ENCODE data around the gene ELFN1.

ELFN1 gene

DNA sequence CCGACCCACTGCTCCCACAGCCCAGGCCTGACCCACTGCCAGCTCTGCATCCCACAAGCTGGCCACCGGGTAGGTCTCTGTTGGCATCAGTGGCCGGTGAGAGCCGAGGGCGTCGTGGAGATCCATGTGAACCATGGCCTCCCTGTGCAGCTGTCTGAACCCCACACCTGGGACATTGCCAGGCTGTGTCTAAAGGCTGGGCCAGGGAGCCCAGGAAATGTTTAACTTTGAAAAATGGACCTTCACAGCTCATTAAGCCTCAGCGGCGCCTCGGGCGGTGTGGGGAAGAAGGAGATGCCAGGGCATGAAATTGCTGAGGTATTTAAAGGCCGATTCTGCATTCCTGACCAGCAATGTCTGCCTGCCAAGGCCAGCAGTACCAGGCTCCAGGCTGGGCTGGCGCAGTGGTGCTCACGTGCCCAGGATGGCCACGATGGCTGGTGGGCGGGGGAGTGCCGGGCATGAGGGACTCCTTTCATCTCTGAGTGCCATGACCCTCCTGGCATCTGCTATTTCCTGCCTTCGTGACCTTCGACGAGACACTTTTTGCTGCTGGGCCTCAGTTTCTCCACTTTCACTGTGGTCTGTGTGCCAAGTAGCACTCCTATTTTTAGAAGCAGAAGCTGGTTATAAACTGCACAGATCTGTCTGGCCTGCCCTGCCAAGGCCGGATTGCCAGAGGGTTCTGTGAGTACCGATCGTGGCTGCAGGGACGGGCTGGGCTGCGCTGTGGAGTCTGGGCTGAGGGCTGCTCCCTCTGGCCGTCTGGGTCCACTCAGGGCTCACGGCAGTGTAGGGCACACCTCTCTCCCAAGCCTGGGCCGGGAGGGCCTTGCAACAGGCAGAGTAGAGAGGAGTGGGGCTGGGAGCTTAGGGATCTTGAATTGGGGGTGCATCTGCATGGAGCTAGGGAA, 21.8 kb downstream of the ELFN1 start:
- Histone ChIP-seq H3K9me3 (ENCODE audit: control insufficient read depth, insufficient read depth, low read length) (no peaks in the 10 kb centered on the region), H3K27me3 (ENCODE audit: control insufficient read depth, insufficient read depth, low read length) (no peaks in the 10 kb centered on the region), H3K36me3 (ENCODE audit: control insufficient read depth, insufficient read depth, low read length) (no peaks in the 10 kb centered on the region), H3K4me3 (ENCODE audit: low read depth, low read length) (no peak overlapping the region), H3K9ac (ENCODE audit: low read depth, low read length) (no peak overlapping the region), H3K27ac (ENCODE audit: low read depth, low read length) (no peak overlapping the region), H3K4me1 (ENCODE audit: control insufficient read depth, insufficient read depth, low read length) (no peaks in the 10 kb centered on the region)

DNA sequence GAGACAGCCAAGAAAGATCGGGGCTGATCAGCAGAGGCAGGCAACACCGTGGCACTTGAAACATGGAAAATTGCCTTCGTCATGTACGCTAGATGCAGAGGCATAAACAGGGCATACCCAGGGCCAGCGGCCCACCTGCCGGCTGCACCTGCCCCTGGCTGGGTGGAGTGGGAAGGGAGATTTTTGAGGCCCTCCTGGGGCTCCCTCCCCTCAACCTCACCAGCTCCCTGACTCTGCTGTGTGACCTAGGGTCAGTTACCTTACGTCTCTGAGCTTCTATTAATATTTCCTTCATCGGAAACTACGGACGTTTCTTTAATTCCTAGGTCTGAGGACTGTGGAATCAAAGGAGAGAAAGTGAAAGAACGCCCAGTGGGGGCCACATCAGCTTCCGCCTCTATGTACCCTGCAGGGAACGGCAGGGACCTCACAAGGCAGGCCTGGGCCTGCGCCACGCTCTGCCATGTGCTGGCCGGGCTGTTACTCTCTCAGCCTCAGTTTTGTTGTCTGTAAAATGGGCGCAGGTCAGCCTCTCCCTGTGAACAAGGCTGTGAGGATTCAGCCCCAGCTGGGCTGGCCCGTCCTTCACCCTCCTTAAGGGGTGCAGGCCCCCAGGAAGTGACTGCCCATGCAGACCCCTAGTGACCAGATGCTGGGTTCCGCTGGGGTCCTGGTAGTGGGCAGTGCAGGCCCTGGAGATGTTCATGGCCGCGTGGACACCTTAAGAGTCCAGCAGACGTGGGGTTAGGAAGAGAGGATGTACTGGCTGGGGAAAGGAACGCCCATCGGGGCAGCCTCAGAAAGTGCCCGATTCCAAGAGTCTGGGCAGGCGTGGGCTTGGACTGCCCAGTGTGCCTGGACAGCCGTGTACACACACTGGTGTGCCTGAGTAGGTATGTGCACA, 22.7 kb downstream of the ELFN1 start:
- Histone ChIP-seq H3K36me3 (ENCODE audit: control insufficient read depth, insufficient read depth, low read length) (no peaks in the 10 kb centered on the region), H3K9ac (ENCODE audit: low read depth, low read length) (no peak overlapping the region), H3K27ac (ENCODE audit: low read depth, low read length) (no peak overlapping the region), H3K27me3 (ENCODE audit: control insufficient read depth, insufficient read depth, low read length) (no peaks in the 10 kb centered on the region), H3K4me1 (ENCODE audit: control insufficient read depth, insufficient read depth, low read length) (no peaks in the 10 kb centered on the region), H3K4me3 (ENCODE audit: low read depth, low read length) (no peak overlapping the region), H3K9me3 (ENCODE audit: control insufficient read depth, insufficient read depth, low read length) (no peaks in the 10 kb centered on the region)

DNA sequence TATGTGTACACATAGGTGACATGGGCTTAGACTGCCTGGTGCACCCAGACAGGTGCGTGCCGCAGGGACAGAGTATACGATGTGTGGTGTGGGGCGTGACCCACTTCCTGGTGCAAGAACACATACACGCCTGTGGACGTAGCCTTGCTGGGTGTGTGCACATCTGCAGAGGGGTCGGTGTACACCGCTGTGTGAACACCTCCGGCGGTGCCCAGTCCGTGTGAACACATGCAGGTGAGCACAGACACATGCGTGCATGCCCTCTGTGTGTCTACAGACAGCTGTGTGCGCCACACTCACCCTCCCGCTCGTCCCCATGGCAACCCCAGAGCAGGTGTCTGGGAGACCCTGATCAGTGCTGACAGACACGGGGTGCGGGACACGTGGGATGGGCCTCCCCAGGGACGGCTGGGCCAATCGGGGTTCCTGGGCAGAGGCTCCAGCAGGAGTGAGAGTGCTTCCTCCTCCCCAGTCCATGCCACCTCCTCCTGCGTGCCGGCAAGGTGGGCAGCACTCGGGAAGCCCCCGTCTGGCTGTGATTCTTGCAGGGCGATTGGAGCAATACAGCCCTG, 23.4 kb downstream of the ELFN1 start:
- H3K9ac ChIP-seq (ENCODE audit: low read depth, low read length) = no peak overlapping the region
- no peaks in the 10 kb centered on the region for H3K4me1 ChIP-seq (ENCODE audit: control insufficient read depth, insufficient read depth, low read length)
- H3K9me3 ChIP-seq (ENCODE audit: control insufficient read depth, insufficient read depth, low read length) = no peaks in the 10 kb centered on the region
- no peaks in the 10 kb centered on the region for H3K27me3 ChIP-seq (ENCODE audit: control insufficient read depth, insufficient read depth, low read length)
- no peak overlapping the region for H3K4me3 ChIP-seq (ENCODE audit: low read depth, low read length)
- H3K36me3 ChIP-seq (ENCODE audit: control insufficient read depth, insufficient read depth, low read length) = no peaks in the 10 kb centered on the region
- peak overlapping the region; percentile 44 for H3K27ac ChIP-seq (ENCODE audit: low read depth, low read length)

DNA sequence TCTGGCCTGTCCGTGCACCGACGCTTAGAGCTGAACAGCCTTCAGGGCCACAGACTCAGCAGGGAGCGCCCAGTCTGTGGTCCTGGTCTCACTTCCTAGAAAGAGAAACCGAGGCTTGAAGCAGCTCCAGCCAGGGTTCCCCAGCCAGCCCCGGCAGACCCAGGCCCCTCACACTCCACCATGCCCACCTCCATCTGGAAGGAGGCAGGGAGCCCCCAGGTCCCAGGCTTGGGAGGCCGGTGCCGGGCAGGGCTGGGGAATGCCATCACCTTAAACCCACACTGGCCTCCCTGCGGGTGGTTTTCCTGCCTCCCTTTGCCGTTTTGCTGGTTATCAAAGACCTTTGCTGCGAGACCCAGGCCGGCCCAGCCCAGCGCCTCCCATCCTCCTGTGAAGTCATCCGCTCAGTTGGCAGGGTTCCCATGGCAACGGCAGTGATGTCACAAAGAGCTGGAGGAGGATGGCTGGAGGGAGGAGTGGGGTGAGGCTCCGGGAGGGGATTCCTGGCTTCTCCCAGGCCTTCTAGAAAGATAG, 24.0 kb downstream of the ELFN1 start:
- H3K4me1 ChIP-seq (ENCODE audit: control insufficient read depth, insufficient read depth, low read length) = no peaks in the 10 kb centered on the region
- H3K9ac ChIP-seq (ENCODE audit: low read depth, low read length) = no peak overlapping the region
- no peaks in the 10 kb centered on the region for H3K36me3 ChIP-seq (ENCODE audit: control insufficient read depth, insufficient read depth, low read length)
- H3K27ac ChIP-seq (ENCODE audit: low read depth, low read length) = peak overlapping the region; percentile 44
- no peak overlapping the region for H3K4me3 ChIP-seq (ENCODE audit: low read depth, low read length)
- H3K27me3 ChIP-seq (ENCODE audit: control insufficient read depth, insufficient read depth, low read length) = no peaks in the 10 kb centered on the region
- H3K9me3 ChIP-seq (ENCODE audit: control insufficient read depth, insufficient read depth, low read length) = no peaks in the 10 kb centered on the region

DNA sequence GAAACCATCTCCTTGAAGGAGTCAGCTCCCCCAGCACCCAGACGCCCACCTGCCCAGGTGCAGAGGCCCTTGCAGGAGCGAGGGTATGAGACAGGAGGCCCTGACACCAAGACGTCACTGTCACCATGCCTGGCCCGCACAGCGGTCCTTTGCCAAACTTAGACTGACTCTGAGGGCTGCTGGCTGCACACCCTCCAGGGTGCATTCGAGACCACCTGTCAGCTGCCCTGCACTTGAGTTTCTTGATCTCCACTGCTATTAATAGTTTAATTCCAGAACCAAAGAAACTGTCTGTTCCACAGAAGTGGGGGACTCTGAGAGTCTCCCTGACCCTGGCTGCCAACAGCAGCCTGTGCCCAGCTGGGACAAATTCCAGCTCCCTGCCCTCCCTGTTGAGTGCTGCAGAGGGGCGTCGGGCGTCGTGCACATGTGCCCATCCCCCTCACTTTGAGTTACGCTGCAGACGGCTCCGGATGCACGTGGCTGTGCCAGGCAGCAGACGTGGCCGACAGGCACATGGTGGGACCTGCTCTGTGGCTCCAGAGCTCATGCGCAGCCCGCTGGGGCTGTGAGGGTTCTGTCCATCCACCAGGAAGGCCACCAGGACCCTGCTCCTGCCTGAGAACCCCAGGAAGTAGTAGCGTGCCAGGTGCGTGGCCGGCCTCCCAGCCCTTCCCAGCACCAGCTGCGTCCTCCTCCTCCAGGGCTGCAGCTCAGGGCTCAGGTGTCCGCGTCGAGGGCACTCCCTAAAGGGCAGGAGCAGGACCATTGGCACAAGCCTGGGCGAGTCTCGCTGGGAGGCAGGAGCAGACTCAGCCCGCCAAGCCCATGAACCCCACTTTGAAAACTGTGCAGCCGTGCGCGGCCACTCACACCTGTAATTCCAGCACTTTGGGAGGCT, 24.8 kb downstream of the ELFN1 start:
- no peaks in the 10 kb centered on the region for H3K9me3 ChIP-seq (ENCODE audit: control insufficient read depth, insufficient read depth, low read length)
- H3K27me3 ChIP-seq (ENCODE audit: control insufficient read depth, insufficient read depth, low read length) = no peaks in the 10 kb centered on the region
- no peak overlapping the region for H3K27ac ChIP-seq (ENCODE audit: low read depth, low read length)
- no peak overlapping the region for H3K4me3 ChIP-seq (ENCODE audit: low read depth, low read length)
- H3K36me3 ChIP-seq (ENCODE audit: control insufficient read depth, insufficient read depth, low read length) = no peaks in the 10 kb centered on the region
- H3K4me1 ChIP-seq (ENCODE audit: control insufficient read depth, insufficient read depth, low read length) = no peaks in the 10 kb centered on the region
- no peak overlapping the region for H3K9ac ChIP-seq (ENCODE audit: low read depth, low read length)

DNA sequence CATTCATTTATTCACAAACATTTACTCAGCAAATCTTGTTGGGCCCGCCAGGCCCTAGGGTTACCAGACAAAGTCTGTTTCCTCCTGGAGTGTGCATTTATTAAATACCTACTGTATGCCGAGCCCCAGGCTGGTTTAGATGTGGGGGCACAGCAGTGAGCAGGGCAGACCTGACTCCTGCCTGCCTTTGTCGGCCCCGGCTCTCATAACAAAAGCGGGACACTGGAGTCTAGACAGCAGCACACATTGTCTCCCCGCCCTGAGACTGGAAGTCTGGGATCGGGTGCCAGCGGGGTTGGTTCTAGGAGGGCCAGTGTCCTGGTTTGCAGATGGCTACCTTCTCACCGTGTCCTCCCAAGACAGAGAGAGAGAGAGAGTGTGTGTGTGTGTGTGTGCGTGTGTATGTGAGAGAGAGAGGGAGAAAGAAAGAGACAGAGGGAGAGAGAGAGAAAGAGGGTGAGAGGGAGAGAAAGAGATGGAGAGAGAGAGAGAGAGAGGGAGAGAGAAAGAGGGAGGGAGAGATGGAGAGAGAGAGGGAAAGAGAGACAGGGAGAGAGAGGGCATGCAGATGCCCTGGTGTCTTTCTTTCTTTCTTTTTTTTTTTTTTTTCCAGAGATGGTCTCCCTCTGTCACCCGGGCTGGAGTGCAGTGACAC, 25.9 kb downstream of the ELFN1 start:
- H3K9ac ChIP-seq (ENCODE audit: low read depth, low read length) = no peak overlapping the region
- no peak overlapping the region for H3K4me3 ChIP-seq (ENCODE audit: low read depth, low read length)
- H3K27me3 ChIP-seq (ENCODE audit: control insufficient read depth, insufficient read depth, low read length) = no peaks in the 10 kb centered on the region
- no peaks in the 10 kb centered on the region for H3K36me3 ChIP-seq (ENCODE audit: control insufficient read depth, insufficient read depth, low read length)
- 0 out of 2 replicates have a peak, but pooled peaks cover 2% of the 10 kb centered on the region for H3K9me3 ChIP-seq (ENCODE audit: control insufficient read depth, insufficient read depth, low read length)
- H3K27ac ChIP-seq (ENCODE audit: low read depth, low read length) = no peak overlapping the region
- H3K4me1 ChIP-seq (ENCODE audit: control insufficient read depth, insufficient read depth, low read length) = no peaks in the 10 kb centered on the region

DNA sequence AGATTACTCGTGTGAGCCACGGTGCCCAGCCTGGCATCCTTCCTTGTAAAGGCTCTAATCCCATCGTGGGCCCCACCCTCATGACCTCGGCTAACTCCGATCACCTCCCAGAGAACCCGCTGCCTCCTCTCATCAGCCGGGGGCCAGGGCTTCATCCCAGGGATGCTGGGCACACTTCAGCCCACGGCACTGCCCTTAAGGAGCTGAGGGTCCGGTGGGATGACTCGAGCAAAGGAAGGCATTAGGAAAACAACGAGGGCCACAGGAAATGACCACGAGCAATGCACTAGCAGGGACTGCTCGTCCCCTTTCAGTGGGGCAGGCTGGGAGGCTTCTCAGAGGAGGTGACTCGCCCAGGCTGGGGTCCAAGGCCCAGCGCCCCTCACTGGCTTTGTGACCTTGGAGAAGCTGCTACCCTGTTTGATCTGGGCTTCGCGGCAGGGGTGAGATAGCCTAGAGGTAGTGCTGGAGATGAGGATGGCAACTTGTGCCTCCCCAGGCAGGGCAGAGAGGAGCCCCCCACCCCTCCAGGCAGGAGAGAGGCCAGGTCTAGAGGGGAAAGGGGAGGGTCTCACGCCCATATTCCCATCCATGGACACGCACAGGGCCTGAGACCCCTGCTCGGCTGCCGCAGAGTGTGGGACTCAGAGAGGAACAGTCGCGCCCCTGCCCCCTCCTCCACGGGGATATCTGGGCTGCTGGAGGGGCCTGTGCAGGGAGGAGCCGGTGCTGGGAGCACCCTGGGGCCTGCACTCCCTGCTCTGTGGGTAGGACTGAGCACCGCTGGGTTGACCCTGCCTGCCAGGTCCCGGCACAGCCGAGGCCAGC, 26.8 kb downstream of the ELFN1 start:
- no peaks in the 10 kb centered on the region for H3K27me3 ChIP-seq (ENCODE audit: control insufficient read depth, insufficient read depth, low read length)
- H3K27ac ChIP-seq (ENCODE audit: low read depth, low read length) = no peak overlapping the region
- 0 out of 2 replicates have a peak, but pooled peaks cover 3% of the 10 kb centered on the region for H3K9me3 ChIP-seq (ENCODE audit: control insufficient read depth, insufficient read depth, low read length)
- no peaks in the 10 kb centered on the region for H3K36me3 ChIP-seq (ENCODE audit: control insufficient read depth, insufficient read depth, low read length)
- no peak overlapping the region for H3K9ac ChIP-seq (ENCODE audit: low read depth, low read length)
- no peak overlapping the region for H3K4me3 ChIP-seq (ENCODE audit: low read depth, low read length)
- no peaks in the 10 kb centered on the region for H3K4me1 ChIP-seq (ENCODE audit: control insufficient read depth, insufficient read depth, low read length)

DNA sequence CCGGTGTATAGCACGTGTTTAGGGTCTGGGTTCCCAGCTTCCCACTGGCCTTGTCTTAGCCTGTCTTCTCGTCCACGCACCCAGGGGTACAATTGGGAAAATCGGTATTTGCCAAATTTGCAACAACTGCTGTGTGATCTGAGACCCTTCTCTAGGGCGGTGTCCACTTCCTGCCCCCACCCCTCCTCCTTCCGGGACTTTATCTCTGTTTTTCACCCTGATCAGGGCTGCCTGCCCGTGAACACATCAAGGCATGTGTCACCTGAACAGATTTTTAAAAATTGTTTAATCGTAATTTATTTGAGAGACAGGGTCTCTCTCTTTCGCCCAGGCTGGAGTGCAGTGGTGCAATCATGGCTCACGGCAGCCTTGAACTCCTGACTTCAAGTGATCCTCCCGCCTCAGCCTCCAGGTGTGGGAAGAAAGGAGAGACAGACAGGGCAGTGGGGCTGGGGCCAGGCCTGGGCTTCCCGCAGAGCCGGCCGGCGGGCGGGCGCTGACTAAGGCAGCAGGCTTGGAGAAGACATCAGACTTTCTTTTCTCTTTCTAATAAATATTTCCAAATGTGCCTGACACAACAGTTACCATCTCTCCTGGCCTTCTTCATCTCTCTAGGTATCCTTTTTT, 27.5 kb downstream of the ELFN1 start:
- Histone ChIP-seq H3K36me3 (ENCODE audit: control insufficient read depth, insufficient read depth, low read length) (no peaks in the 10 kb centered on the region), H3K4me1 (ENCODE audit: control insufficient read depth, insufficient read depth, low read length) (no peaks in the 10 kb centered on the region), H3K4me3 (ENCODE audit: low read depth, low read length) (no peak overlapping the region), H3K27ac (ENCODE audit: low read depth, low read length) (no peak overlapping the region), H3K27me3 (ENCODE audit: control insufficient read depth, insufficient read depth, low read length) (no peaks in the 10 kb centered on the region), H3K9me3 (ENCODE audit: control insufficient read depth, insufficient read depth, low read length) (0 out of 2 replicates have a peak, but pooled peaks cover 3% of the 10 kb centered on the region), H3K9ac (ENCODE audit: low read depth, low read length) (no peak overlapping the region)

DNA sequence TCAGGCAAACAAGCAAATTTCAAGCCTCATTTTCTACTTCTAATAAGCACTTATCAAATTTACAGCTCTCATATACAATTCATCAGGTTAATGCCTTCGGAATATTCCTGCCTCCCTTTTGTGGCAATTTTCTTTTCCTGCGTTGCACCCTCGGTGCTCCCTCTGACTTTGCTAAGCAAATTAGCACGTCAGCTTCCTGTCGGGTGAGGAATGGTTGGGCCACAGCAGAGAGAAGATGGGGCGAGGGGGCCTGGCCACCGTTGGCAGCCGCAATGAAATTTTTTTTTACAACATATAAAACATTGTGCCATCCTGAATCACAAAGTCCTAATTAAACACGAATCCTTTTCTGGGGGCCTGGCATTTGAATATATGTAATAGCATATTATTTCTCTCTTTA, 28.1 kb downstream of the ELFN1 start:
- Histone ChIP-seq H3K9me3 (ENCODE audit: control insufficient read depth, insufficient read depth, low read length) (peaks cover 6% of the 10 kb centered on the region; the same call in 1 of the 2 replicates), H3K27me3 (ENCODE audit: control insufficient read depth, insufficient read depth, low read length) (no peaks in the 10 kb centered on the region), H3K27ac (ENCODE audit: low read depth, low read length) (peak overlapping the region; percentile 46), H3K4me3 (ENCODE audit: low read depth, low read length) (no peak overlapping the region), H3K36me3 (ENCODE audit: control insufficient read depth, insufficient read depth, low read length) (no peaks in the 10 kb centered on the region), H3K9ac (ENCODE audit: low read depth, low read length) (no peak overlapping the region), H3K4me1 (ENCODE audit: control insufficient read depth, insufficient read depth, low read length) (no peaks in the 10 kb centered on the region)
